C4-2B (cell line): ENCODE measurements around the gene CREM.

Experiments
- CTCF ChIP-seq: fragments of 450-650 bp; conservative IDR thresholded peaks from 2 replicates; pipeline ENCODE4 v1.5.1; 2017; ENCODE audit warnings: mild to moderate bottlenecking
- ZFX ChIP-seq: fragments of 450-650 bp; IDR thresholded peaks from 2 replicates; pipeline ENCODE4 v1.6.1; 2017

GRCh38 chr10:35129185-35129674 is 2.6 kb downstream of the CREM start:
- no peak for TF ChIP-seq CTCF
- no peak for TF ChIP-seq ZFX
